Lower lobe of right lung (tissue), 2 donors: ENCODE measurements around the gene PCAT7. TPM values are rescaled to one million over a fixed set of nuclear protein-coding genes. Genes with fewer than 3 reads are reported as not detected.
"Not testable (repeated sequence)": the region's sequence is repeated elsewhere in the genome, so short reads cannot be mapped to it uniquely, and the experiment has no call there.

Source experiments
- ATAC-seq, 2 donors: fragments of 200-7000 bp; cut with Tn5 transposase; one replicate each; pipeline ENCODE4 v1.9.1; 2020 to 2022; ENCODE audit warnings: mild to moderate bottlenecking in 2 of 2, moderate library complexity in 2 of 2
- DNase-seq: peaks from one replicate; pipeline ENCODE4 v3.0.0-alpha.2; 2020
- H3K27ac ChIP-seq: fragments of 200-600 bp; one replicate; pipeline ENCODE4 v1.8.0; 2022
- H3K27me3 ChIP-seq: fragments of 200-600 bp; one replicate; pipeline ENCODE4 v1.8.0; 2022; ENCODE audit warnings: low read depth
- H3K36me3 ChIP-seq: fragments of 200-600 bp; one replicate; pipeline ENCODE4 v1.8.0; 2022; ENCODE audit warnings: mild to moderate bottlenecking
- H3K4me1 ChIP-seq: fragments of 200-600 bp; one replicate; pipeline ENCODE4 v1.8.0; 2022
- H3K4me3 ChIP-seq: fragments of 200-600 bp; one replicate; pipeline ENCODE4 v1.8.0; 2022; ENCODE audit warnings: mild to moderate bottlenecking
- H3K9me3 ChIP-seq: fragments of 200-600 bp; one replicate; pipeline ENCODE4 v1.8.0; 2022
- intact Hi-C: fragments of 100-400 bp; cut with DNase I; formaldehyde crosslinking; loops from one replicate; pipeline ENCODE4 v1.11.0; 2022
- total RNA-seq: library from RNA; stranded (reverse); fragmentation: NEBNext Ultra II Directional; extraction: Animal tissue kit (Norgen Biotek cat#: 25700); gene quantifications from one replicate; pipeline ENCODE4 v1.2.1, GENCODE V29; 2021
- TF ChIP-seq, protein P1 (sequence below): fragments of 200-600 bp; IDR thresholded peaks from one replicate; pipeline ENCODE4 v1.8.0; 2022; ENCODE audit warnings: antibody characterized with exemption, mild to moderate bottlenecking
- donor health status: DM: no; HTN: yes; CAD: no; lungs with severe emphysema.

PCAT7 gene
- total RNA-seq, 1 donor from 2014 or later = 0.30 TPM

DNA sequence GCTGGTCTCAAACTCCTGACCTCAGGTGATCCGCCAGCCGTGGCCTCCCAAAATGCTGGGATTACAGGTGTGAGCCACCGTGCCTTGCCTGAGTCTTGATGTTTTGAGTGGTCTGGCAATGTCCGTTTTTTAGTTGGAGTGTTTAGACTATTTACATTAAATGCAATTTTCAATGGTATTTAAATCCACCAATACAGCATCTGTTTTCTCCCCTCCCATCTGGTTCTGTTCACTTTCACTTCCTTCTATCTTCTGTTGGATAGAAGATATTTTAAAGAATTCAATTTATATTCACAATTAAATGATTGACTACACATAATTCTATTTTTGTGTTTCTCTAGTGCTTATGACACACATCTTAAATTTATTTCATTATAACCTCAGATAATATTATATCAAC lies 26.0 kb upstream of the PCAT7 start:
- no peak overlapping the region for H3K27ac ChIP-seq
- intact Hi-C loops = no loop called here
- H3K4me3 ChIP-seq = no peak overlapping the region
- TF ChIP-seq, protein P1, sequence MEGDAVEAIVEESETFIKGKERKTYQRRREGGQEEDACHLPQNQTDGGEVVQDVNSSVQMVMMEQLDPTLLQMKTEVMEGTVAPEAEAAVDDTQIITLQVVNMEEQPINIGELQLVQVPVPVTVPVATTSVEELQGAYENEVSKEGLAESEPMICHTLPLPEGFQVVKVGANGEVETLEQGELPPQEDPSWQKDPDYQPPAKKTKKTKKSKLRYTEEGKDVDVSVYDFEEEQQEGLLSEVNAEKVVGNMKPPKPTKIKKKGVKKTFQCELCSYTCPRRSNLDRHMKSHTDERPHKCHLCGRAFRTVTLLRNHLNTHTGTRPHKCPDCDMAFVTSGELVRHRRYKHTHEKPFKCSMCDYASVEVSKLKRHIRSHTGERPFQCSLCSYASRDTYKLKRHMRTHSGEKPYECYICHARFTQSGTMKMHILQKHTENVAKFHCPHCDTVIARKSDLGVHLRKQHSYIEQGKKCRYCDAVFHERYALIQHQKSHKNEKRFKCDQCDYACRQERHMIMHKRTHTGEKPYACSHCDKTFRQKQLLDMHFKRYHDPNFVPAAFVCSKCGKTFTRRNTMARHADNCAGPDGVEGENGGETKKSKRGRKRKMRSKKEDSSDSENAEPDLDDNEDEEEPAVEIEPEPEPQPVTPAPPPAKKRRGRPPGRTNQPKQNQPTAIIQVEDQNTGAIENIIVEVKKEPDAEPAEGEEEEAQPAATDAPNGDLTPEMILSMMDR = no peak
- no peaks in the 10 kb centered on the region for H3K27me3 ChIP-seq
- DNase-seq (no peak), ATAC-seq (no peak)
- H3K4me1 ChIP-seq = no peaks in the 10 kb centered on the region
- H3K36me3 ChIP-seq = no peaks in the 10 kb centered on the region
- H3K9me3 ChIP-seq = no peaks in the 10 kb centered on the region

DNA sequence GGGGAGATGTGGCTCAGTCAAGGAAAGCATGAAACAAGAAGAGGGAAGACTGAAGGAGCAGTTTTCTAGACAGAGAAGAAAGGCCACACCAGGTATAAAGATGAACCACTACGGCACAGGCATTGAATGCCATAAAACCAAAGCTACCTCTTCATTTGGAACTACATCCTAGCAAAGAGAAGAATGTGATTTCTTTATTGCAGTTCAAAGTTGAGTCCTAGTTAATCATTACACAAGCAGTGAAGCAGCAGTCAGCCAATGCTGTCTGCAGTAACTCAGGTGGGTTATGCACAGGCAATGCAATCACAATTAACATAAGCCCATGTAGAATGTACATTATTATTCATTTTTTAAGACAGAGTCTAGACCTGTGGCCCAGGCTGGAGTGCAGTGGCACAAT lies 21.7 kb upstream of the PCAT7 start:
- H3K4me1 ChIP-seq = no peaks in the 10 kb centered on the region
- no peaks in the 10 kb centered on the region for H3K27me3 ChIP-seq
- no peak overlapping the region for H3K4me3 ChIP-seq
- H3K36me3 ChIP-seq = no peaks in the 10 kb centered on the region
- TF ChIP-seq, protein P1 = no peak
- no peaks in the 10 kb centered on the region for H3K9me3 ChIP-seq
- ATAC-seq (no peak), DNase-seq (no peak)
- intact Hi-C loops = no loop called here
- no peak overlapping the region for H3K27ac ChIP-seq

DNA sequence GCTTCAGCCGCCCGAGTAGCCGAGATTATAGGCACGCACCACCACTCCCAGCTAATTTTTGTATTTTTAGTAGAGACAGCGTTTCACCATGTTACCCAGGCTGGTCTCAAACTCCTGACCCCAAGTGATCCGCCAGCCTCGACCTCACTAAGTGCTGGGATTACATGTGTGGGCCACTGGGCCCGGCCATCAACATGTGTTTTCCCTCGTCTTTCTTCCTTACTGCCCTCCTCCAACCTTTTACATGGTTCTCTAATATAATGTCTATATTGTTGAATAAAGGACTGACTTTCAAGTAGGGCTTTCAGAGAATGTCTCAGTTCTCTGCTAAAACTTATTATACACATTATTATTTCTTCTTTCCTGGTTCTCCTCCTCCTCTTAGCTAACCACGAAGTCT lies 21.3 kb upstream of the PCAT7 start:
- intact Hi-C loops = no loop called here
- Histone ChIP-seq H3K27me3 (no peaks in the 10 kb centered on the region), H3K27ac (no peak overlapping the region), H3K9me3 (no peaks in the 10 kb centered on the region), H3K4me3 (no peak overlapping the region), H3K36me3 (no peaks in the 10 kb centered on the region), H3K4me1 (no peaks in the 10 kb centered on the region)
- TF ChIP-seq, protein P1 = no peak
- no peak for DNase-seq
- no peak for ATAC-seq

DNA sequence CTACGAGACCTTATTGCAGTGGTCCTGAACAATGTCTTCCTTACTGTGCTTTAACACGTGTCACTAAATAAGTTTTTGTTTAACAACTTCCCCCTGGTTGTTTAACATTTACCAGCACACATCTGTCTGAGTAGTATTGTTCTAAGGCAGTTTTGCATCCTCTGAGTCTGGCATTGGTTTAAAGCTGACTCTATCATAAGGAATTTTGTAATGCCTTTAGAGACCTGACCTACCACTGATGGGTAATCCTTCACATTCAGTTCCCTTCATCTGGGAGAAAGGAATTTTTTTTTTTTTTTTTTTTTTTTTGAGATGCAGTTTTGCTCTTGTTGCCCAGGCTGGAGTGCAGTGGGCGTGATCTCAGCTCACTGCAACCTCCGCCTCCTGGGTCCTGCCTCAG lies 20.0 kb upstream of the PCAT7 start:
- Histone ChIP-seq H3K4me3 (no peak overlapping the region), H3K36me3 (no peaks in the 10 kb centered on the region), H3K9me3 (no peaks in the 10 kb centered on the region), H3K27ac (no peak overlapping the region), H3K4me1 (no peaks in the 10 kb centered on the region), H3K27me3 (no peaks in the 10 kb centered on the region)
- DNase-seq (no peak), ATAC-seq (no peak)
- TF ChIP-seq, protein P1 = no peak
- intact Hi-C loops = no loop called here

DNA sequence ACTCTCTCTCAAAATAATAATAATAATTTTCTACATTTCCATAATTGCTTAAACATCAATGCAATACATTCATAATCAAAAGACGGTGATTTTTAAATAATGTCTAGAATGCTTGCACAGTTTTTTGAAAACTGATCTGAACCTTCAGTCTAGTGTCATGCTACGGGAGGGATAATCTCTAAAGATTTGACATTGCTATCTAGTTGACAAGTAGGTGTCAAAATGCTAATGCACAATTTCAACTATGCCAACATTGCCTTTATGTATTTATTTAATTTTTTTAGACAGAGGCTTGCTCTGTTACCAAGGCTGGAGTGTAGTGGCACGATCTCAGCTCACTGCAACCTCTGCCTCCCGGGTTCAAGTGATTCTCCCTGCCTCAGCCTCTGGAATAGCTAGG lies 16.0 kb upstream of the PCAT7 start:
- Histone ChIP-seq H3K27me3 (no peaks in the 10 kb centered on the region), H3K27ac (no peak overlapping the region), H3K9me3 (no peaks in the 10 kb centered on the region), H3K36me3 (no peaks in the 10 kb centered on the region), H3K4me3 (no peak overlapping the region), H3K4me1 (no peaks in the 10 kb centered on the region)
- ATAC-seq (no peak), DNase-seq (no peak)
- TF ChIP-seq, protein P1 = no peak
- intact Hi-C loops = no loop called here

DNA sequence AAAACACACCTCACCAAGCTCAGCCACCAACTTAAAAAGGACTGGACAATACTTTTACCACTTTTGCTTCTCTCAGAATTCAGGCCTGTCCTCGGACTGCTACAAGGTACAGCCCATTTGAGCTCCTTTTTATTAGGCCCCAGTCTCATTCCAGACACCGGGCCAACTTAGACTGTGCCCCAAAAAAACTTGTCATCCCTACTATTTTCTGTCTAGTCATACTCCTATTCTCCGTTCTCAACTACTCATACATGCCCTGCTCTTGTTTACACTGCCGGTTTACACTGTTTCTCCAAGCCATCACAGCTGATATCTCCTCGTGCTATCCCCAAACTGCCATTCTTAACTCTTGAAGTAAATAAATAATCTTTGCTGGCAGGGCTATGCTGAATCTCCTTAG lies 10.5 kb upstream of the PCAT7 start:
- intact Hi-C loops, H3K36me3 ChIP-seq, H3K27me3 ChIP-seq, ATAC-seq, H3K4me1 ChIP-seq, H3K27ac ChIP-seq, H3K9me3 ChIP-seq, DNase-seq, H3K4me3 ChIP-seq: not testable (repeated sequence)
